Activated CD4-positive, alpha-beta T cell treated with anti-CD3 and anti-CD28 coated beads, Interleukin-2, amount 50 U/mL, for 24 hours (primary cell): ENCODE results near the gene GNG2.

Experiments
- DNase-seq, 2 donors: peaks; one replicate each; pipeline ENCODE4 v3.0.0-alpha.2; 2020; ENCODE audit warnings: low read depth in 1 of 2, low spot score in 1 of 2

Gene GNG2

DNA sequence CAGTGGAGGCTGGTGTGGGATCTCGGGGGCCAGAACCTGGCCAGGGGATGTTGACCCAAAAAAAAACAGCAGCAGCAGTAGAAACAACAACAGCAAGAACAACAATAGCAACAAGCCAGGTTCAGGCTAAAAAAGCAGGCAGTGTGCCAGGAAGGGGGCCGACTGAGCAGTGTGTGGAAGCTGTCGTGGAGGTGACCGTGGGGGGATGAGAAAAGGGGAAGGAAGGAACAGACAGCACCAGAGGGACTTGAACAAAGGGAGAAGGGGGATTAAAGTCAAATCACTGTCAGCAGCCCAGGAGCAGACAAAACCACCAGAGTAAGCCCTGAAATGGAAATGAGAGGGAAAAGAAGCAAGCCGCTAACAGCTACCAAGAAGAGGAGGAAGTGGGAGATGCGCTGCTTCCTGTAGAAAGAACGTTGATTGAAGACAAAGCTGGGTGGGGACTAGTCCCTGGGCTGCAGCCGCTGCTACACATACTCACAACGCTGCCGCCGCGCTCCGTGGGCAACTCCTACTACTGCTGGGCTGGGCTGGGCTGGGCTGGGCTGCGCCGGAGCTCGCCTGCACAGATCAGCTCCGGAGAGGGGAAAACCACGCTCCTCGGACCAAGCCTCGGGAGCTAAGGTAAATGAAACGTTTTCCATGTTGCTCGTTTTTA, at the start of gene GNG2:
TSS of gene GNG2 (plus strand) at position 449 of the 661 bp plus-strand sequence. CDS start 90,067 bp downstream, outside the sequence.
- peak; percentile 46 to 66 for DNase-seq

DNA sequence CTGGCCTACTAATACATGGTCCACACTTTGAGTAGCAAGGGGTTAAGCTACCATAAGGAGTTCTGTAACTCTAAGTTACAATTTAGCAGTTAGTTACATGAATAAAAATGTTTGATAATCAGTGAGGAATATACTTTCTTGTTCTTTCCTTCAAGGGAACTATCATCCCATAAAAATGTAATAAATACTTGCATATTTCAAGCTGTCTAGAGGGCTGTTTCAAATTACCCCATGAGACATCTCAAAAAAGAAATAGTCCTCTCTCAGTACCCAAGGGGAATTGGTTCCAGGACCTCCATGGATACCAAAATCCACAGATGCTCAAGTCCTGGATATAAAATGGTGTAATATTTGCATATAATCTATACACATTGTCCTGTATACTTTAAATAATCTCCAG, 48.7 kb upstream of the GNG2 start:
- no peak for DNase-seq

DNA sequence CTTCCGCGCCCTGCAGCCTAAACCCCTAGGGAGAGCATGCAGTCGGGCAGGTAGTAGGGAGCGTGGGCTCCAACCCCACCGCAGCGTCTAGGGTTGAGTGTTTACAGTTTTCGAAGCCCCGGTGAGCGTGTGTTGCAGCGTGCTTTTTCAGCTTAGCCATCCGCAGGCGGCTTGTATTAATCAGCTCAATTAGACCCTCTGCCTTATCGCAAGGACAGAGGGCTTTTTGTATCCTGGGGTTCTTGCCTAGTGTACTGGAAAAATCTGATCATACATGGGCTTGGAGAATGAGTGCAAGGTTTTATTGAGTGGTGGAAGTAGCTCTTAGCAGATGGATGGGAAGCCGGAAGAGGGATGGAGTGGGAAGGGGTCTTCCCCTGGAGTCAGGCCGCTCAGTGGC, 44.4 kb upstream of the GNG2 start:
- DNase-seq = no peak

DNA sequence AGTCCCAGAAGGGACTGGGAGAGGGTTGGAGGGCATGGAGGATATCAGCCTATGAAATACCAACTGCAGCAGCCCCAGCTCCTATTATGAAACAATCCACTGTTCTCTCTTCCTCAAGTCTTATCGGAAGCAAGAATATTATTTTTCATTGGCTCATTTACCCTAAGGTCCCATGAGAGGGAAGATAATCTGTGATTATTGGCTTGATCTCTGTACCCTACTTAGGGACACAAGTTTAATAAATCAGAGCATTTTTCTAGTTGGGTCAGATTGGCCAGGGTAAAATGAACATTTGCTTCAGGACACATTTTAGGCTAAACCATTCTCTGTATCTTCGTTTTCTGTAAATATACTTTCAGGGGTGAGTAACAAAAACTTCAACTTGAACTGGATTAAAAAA, 43.1 kb upstream of the GNG2 start:
- no peak for DNase-seq

DNA sequence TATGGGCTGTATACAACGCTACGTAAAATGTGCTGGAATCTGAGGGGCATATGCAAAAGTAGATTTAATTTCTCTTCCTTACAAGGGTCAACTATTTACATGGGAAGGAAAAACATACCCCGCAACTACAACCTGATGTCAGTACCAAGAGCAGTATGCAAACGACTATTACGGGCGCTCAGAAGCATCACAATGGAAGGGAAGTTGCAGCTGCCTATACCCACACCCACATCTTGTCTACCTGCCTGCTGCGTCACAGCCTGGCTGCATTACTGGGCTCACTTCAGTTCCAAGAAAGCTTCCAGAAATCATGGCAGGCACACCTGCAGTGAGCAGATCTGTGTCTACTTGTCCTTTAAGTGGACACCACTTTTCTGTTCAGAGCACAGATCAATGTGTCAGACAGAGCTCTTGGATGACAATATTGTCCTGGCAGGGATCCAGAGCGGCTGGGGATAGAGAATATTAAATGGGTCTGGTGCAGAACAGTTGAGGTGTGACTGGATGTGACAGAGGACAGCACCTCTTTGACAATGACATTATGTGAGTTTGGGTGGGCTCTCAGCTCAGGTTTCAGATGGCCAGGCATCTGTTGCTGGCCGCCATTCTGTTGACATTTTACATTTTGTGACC, 41.5 kb upstream of the GNG2 start:
- no peak for DNase-seq

DNA sequence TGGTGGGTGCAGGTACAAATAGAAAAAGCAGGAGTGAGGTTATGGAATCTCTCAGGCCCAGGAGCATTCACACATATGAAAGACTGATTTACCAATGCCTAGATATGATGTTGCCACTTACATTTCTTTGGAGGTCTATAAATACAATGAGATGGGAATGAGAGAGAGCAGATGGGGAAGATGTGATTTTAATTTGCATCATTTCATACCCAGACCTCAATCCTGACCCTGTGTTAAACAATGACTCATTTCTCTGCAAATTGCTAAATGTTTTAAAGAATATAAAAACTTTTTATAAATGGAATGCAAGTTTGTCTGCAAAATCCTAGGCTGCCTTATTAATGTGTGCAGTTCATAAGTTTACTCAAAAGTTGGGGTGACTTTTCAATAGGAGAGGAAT, 38.6 kb upstream of the GNG2 start:
- DNase-seq = no peak

DNA sequence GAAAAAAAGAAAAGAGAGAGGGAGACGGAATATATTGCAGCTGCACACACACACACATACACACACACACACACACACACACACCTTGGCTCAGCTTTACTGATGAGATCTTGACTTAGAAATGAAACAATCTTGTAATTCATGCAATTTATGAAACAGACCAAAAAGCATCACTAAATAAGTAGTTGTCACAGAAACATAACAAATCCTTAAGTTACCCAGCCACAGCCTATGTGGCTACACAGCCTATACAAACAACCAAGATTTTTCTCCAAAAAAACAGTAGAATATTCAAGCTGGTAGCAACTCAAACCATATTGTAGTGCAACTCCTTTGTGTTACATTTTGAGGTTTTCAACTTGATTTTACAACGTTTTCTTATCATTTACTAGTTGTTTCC, 37.9 kb upstream of the GNG2 start:
- no peak for DNase-seq

DNA sequence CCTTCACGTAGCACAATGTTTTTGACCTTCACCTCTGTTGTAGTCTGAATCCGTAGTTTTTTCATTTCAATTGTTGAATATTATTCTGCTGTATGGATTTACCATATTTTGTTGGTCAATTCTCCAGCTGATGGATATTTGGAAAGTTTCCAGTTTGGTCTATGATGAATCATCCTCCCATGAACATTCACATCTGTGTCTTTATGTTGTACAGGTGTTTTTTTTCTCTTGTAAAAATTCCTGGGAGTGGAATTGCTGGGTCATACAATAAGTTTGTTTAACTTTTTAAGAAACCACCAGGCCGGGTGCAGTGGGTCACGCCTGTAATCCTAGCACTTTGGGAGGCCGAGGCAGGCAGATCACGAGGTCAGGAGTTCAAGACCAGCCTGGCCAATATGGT, 36.7 kb upstream of the GNG2 start:
- no peak for DNase-seq

DNA sequence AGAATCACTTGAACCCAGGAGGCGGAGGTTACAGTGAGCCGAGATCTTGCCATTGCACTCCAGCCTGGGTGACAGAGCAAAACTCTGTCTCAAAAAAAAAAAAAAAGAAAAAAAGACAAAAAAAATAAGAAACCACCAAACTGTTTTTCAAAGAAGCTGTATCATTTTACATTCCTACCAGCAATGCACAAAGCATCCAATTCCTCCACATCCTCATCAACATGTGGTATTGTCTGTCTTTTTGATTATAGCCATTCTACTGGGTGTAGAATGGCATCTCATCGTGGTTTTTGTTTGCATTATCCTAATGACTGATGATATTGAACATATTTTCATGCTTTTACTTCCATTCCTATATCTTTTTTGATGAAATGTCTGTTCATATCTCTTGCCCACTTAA, 36.2 kb upstream of the GNG2 start:
- DNase-seq = no peak

DNA sequence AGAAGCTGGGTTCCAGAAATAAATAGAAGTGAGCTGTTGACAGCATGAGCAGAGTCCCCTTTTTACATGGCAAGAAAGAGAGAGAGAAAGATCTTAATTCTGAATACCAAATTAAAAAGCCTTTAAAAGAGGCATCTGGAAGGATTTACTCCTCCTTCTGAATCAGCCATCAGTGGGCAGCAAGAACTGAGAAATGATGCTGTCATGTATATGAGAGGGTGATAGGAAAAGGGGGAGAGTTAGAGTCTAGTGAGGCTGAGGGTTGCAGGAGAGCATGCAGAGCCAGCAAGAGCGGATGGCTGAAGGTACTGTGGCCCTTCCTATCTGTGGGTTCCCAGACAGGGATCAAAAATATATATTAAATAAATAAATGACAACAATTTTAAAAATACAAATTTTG, 34.5 kb upstream of the GNG2 start:
- DNase-seq = no peak

DNA sequence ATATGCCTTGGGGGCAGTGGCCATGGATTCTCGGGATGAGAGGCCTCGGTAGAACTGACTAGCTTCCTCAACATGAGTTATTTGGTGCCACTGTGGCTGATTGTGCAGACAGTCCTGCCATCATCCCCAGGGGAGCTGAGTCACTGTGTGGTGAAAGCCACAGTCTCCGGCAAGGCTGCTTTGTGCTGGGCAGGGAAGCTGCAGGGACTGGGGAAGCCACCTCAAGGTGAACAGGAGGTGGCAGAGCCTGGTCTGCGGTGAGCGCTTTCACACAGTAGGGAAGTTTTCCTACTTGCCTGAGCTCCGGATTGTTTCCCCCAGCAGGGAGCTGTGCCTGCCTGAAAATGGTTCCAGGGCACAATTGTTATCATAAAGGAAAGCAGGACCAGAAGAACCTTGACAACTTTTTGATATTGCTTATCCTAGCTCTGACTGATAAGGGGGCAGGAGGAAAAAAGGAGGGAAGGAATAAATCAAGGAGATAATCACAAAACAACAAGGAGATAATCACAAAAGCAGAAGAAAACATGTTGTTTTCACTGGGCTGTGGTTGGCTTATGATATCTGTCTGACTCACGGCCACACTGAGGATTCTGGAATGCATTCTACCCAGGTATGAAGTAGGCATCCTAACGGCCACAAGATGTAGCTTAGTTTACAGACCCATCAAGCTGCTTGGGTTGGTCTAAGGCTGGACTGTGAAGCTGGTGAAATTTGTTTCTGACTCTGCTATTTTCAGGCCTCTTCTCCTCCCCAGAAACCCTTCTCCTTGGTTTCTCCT, 32.2 kb upstream of the GNG2 start:
- peak in 1 of 2 donors; percentile 60 for DNase-seq

DNA sequence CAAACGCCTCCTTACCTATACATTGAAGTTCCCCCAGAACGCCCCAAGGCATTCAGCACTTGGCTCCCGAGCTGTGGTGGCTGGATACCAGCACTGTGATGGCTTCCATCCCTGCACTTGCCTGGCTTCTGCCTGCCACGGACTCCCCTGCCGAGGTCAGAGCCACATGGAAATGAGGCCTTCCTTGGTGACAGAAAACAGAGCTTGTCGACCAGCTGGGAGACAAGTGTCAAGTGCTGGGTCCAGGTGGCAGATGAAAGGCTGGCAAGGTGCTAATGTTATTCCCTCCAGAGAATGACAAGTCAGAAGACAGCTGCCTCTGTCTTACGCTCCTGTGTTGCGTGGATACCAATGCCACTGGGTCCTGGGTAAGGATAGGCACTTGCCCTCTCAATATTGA, 26.2 kb upstream of the GNG2 start:
- DNase-seq = no peak

DNA sequence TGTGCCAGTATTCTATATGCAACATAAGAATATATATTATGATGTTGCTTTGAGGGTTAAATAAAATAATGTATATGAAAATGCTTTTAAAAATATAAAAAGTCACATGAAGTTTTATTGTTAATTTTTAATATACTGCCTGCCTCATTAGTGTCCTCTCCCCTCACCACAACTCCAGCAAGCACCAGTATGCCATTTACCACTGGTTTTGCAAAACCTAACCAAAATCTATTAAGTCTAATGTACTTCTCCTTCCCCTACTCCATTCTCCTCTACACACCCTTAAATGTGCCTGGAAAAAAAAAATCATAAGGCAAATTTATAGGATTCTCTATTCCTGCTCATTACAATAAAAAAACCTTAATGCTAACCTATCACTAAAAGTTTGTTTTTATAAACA, 24.0 kb upstream of the GNG2 start:
- DNase-seq = no peak

DNA sequence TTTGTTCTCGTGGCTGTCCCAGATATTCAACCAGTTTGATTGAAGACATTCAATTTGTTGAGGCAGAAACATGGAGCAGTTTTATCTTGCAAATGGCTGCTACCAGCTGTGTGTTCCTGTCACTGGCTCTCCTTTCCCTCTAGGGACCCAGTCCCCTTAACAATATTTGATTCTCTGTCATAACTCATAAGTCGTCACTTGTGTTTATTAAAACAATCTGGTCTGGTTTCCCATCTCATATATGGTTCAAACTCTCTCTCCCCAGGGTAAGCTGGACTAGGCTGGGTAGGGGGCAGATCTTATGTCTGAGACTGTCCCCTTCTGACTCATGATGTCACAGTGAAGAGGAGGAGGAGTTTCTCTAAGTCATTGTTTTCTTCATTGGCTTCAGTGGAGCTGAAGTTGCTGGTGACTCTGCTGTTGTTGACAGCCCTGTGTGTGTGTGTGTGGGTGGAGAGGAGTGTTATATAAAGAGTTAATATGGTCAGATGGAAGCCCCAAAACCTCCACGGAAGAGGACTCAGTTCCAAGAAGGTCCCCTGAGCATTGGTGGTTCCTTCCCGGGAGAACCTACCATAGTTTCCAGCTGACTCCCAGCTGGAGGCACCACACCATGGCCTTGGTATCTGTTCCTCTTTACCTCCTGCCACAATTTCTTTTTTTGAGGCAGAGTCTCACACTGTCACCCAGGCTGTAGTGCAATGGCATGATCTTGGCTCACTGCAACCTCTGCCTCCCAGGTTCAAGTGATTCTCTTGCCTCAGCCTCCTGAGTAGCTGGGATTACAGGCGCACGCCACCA, 16.1 kb upstream of the GNG2 start:
- no peak for DNase-seq

DNA sequence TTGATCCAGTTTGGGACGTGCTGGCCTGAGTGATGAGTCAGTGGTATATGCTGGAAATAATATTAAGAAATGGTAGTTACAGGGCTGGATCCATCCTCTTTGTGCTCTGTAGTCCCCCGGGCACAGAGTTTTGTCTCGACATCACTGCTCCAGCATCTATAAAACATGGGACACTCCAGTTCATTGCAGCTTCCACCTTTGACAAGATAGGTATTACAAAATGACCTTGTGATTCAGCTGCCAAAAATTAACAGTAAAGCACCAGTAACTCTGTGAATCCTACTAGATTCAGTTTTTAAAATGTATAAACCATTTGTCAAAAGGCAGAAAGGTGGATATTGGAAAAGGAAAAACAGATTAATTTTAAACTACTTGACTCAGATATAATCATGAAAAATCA, 14.6 kb upstream of the GNG2 start:
- no peak for DNase-seq

DNA sequence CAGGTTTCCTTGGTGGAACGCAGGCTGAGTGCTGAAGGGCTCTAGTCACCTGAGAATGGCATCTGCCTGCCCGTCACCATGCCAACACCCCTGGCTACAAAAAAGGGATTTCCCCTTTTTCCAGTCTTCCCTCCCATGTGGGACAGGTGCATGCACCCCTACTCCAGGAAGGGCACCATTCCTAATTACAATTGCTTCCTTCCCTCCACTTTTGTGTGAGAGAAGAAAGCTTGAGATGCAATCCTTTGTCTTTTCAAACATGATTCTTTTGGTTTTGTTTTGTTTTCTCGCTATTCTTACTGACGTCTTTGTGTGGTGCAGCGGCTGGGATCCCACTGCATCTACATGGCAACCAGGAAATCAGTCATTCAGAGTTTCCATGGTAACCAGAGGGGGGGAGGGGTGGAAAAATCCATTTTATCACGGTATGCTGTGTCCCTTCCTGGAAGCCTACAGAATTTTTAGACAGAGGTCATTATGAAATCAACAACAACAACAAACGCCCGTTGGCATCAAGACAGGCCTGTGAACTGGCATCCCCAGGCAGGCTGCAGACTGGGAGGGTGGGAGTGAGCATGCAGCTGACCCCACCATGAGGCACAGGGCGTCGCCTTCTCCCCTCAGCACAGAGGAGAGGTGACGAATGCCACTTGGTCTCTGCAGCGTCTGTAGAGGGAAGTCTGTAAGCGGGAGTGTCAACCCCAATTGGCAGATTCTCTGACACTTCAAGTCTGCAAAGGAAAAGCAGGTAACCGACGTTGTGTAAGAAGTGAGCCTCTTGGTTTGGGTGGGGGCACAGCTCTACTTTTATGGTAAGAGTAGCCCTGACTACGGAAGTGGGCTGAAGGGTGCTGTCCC, 13.6 kb upstream of the GNG2 start:
- peak; percentile 62 to 86 for DNase-seq

DNA sequence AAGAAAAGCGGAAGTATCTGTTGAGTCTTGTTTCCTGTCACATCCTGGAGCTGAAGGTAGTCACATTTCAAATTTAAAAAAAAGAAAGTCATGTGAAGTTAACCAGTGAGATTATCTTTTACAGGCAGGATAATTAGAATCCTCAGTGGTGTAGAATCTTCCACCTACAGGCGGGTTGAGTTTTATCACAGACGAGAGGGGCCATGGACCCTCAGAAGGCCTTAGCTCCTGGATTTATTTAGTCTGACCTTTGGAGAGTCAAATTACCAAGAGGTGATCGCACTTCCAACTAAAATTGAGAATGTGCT, 13.0 kb upstream of the GNG2 start:
- no peak for DNase-seq

DNA sequence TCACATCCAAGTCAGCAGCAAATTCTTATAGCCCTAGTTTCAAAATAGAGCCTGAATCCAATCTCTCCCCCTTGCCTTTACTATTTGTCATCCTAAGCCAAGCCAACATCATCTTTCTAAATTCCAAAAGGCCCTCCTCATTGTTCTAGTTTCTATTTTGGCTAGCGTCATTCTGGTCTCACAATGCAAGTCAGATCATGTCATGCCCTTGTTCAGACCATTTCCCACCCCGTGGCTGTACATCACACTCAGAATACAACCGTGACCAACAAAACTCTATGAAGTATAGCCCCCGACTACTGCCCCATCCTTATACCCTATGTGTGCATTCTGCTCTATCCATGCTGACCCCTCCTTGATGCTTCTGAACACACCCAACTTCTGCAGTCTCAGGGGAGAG, 12.3 kb upstream of the GNG2 start:
- no peak for DNase-seq

DNA sequence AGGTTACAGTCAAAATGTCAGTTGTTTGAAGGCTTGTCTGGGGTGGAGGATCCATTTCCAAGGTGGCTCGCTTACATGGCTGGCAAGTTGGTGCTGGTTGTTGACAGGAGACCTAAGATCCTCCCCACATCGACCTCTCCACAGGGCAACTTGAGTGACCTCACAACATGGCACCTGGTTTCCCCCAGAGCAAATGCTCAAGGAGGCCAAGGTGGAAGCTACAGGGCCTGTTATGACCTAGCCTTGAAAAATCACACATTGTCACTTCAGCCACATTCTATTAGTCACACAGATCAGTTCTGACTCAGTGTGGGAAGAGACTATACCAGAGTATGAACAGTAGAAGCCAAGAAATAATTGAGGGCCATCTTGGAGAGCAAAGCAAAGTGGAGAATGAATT, 11.3 kb upstream of the GNG2 start:
- peak in 1 of 2 donors; percentile 40 for DNase-seq

DNA sequence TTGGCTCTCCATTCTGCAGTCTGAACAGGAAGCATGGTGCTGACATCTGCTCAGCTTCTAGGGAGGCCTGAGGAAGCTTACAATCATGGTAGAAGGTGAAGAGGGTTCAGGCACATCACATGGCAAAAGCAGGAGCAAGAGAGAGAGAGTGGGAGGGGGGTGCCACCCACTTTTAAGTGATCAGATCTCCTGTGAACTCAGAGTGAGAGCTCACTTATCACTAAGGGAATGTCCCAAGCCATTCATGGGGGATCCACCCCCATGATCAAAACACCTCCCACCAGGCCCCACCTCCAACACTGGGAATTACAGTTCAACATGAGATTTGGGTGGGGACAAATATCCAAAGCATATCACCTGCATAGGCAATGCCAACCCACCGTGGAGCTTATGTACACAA, 9.8 kb upstream of the GNG2 start:
- DNase-seq = no peak

DNA sequence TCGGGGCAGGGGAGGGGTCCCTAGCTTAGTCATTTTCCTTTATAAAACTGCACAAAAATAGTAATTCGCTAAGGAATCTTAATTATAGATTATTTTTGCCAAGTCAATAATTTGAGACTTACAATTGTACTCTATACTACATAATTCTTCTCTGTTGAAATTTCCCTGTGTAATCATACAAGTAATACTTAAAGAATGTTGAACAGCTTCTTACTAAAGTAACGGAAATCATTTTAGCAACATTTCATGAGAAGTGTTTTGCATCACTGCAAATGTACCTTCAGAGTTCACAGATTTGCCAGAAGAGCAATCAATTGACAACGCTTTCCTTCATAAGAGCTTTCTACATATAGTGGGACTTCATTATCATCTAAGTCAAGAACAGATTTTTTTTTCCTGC, 7.9 kb upstream of the GNG2 start:
- DNase-seq = no peak
